Spleen (tissue), 7 donors: ENCODE results near the gene NT5E.

Source experiments
- POLR2A ChIP-seq, 3 donors: fragments of 450-650 bp; IDR thresholded peaks; one replicate each; pipeline ENCODE4 v1.5.1; 2017; ENCODE audit warnings: antibody characterized with exemption in 3 of 3, mild to moderate bottlenecking in 1 of 3
- POLR2AphosphoS5 ChIP-seq, 3 donors: sonication (generic); formaldehyde crosslinking; IDR thresholded peaks; one replicate each; pipeline ENCODE4 v1.5.1; 2017; ENCODE audit warnings: antibody characterized with exemption in 3 of 3
- TF ChIP-seq, protein P1 (sequence below), 11 experiments: fragments of 200-600 bp in 7 of 11; fragments of 450-650 bp in 4 of 11; sonication (generic) in 4 of 11; IDR thresholded peaks in 8 of 11; conservative IDR thresholded peaks in 3 of 11; 1 replicate in 7 of 11; 2 replicates in 4 of 11; pipeline versions ENCODE4 v1.4.0 to v1.8.0; 2016 to 2021; ENCODE audit warnings: antibody characterized with exemption in 11 of 11, inconsistent platforms in 4 of 11, mild to moderate bottlenecking in 1 of 11
- donor health status: DM: no; HTN: no; CAD: no; lungs with moderate emphysema.
- donor health status: DM: no; HTN: no; CAD: no.
- donor health status: DM: no; HTN: no; CAD: no.

DNA sequence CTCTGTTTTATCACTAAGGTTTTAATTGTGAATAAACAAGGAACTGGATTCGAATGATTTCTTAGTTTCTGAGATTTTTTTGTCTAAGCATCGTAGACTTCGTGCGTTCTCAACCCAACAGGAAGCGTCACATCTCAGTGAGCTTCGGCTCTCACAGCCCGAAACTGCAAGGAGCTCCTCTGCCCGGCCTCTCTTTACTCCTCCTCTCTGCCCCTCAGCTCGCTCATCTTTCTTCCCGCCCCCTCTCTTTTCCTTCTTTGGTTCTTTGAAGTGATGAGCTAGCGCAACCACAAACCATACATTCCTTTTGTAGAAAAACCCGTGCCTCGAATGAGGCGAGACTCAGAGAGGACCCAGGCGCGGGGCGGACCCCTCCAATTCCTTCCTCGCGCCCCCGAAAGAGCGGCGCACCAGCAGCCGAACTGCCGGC, 480 bp upstream of the NT5E start:
- TF ChIP-seq, protein P1, sequence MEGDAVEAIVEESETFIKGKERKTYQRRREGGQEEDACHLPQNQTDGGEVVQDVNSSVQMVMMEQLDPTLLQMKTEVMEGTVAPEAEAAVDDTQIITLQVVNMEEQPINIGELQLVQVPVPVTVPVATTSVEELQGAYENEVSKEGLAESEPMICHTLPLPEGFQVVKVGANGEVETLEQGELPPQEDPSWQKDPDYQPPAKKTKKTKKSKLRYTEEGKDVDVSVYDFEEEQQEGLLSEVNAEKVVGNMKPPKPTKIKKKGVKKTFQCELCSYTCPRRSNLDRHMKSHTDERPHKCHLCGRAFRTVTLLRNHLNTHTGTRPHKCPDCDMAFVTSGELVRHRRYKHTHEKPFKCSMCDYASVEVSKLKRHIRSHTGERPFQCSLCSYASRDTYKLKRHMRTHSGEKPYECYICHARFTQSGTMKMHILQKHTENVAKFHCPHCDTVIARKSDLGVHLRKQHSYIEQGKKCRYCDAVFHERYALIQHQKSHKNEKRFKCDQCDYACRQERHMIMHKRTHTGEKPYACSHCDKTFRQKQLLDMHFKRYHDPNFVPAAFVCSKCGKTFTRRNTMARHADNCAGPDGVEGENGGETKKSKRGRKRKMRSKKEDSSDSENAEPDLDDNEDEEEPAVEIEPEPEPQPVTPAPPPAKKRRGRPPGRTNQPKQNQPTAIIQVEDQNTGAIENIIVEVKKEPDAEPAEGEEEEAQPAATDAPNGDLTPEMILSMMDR (IDR thresholded peaks at IDR 0.05 in 8 of 11, conservative IDR thresholded peaks at IDR 0.05 in 3 of 11) = no peak
- TF ChIP-seq POLR2A (IDR thresholded peaks at IDR 0.05) (peak in 1 of 3 donors; percentile 10), POLR2AphosphoS5 (IDR thresholded peaks at IDR 0.05) (no peak)
